Left cardiac atrium (tissue), 4 donors: Measurements from ENCODE around the gene VARS1. TPM values are rescaled to one million over a fixed set of nuclear protein-coding genes. Genes with fewer than 3 reads are reported as not detected.
A peak's percentile ranks its signal among the peaks of the same experiment; 100 is the strongest.

ENCODE experiments used
- ATAC-seq, 2 donors: fragments of 200-7000 bp; cut with Tn5 transposase; one replicate each; pipeline ENCODE4 v1.9.1; 2020; ENCODE audit warnings: mild to moderate bottlenecking in 2 of 2, moderate library complexity in 2 of 2
- DNase-seq: peaks from one replicate; pipeline ENCODE4 v3.0.0-alpha.2; 2020
- intact Hi-C, 2 donors: fragments of 100-400 bp; cut with DNase I; formaldehyde crosslinking; loops; one replicate each; pipeline versions ENCODE4 v1.14.1 to v1.15.1; 2022 to 2023
- total RNA-seq, 2 donors: library from RNA; stranded (reverse); fragmentation: NEBNext Ultra II Directional; extraction: Animal tissue kit (Norgen Biotek cat#: 25700); gene quantifications; one replicate each; pipeline ENCODE4 v1.2.1, GENCODE V29; 2021
- donor health status: DM: no; HTN: yes; CAD: no.
- donor health status: DM: no; HTN: yes; CAD: no; lungs with severe emphysema.
- donor health status: DM: yes; HTN: yes; CAD: no.
- donor health status: Dilated cardiomyopathy.

The VARS1 gene
- total RNA-seq, 2 donors from 2014 or later = 24.8 to 39.3 TPM

DNA sequence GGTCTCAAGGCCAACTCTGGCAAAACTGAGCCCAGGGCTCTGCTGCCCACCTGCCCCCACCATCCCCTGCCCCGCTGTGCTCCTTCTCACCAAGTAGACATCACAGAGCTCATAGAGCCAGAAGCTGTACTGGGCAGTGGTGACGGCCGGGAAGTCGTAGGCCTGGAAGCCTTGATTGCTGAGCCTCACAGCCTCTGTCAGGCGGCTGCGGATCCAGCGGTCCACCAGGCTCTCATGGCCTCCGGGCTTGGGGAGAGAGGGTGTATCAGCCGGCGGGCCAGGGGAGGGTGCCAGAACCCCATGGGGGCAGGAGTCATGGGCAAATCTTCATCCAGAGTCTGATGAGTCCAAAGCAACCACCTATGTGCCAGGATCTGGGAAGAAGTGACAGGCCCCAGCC is 15.6 kb downstream of the VARS1 start:
- ATAC-seq (no peak), DNase-seq (no peak)
- intact Hi-C loops = loop anchor here in 1 of 2 donors (5.0 kb wide), 1 partner anchor 52 kb away; no protein-coding TSS in a partner anchor

DNA sequence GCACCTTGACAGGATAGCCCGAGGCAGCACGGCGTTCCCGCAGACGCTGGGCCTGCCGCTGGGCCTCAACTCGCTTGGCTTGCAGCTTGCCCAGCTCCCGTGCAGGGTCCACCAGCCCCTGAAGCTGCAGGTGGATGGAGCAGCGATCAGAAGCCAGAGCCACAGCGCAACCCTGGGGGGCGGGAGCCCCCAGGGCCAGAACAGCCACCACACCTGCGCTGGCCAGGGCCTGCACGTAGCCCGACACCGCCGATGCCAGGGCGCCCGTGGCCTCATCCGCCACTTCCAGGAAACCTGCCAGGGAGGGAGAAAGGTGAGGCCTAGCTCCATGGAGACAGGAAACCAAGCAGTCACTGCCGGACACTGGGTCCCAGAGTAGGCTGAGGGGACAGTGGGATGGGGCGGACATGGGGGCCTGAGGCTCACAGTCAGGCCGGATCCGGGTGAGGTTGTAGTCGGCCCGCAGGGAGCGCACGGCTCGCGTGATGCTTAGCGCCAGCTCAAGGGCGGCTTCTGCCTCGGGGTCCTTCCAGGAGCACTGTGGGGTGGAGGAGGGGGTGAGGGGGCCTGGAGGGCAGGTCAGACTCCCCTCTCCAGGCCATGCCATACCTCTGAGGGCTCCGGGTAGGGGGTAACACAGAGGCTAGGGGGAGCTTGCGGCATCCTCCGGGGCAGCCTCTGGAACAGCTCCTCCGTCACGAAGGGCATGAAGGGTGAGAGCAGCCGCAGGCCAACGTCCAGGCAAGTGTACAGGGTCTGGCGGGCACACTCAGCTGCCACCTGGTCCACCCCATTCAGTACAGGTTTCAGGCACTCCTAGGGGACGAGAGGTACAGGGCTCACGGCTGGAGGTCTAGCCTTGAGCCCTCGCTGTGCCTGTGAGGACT is 16.3 kb downstream of the VARS1 start:
- DNase-seq (no peak), ATAC-seq (no peak)
- intact Hi-C loops = loop anchor here in 1 of 2 donors (5.0 kb wide), 1 partner anchor 53 kb away; no protein-coding TSS in a partner anchor

GRCh38 chr6:31778193-31778592 is 17.4 kb downstream of the VARS1 start:
- ATAC-seq = no peak
- DNase-seq = no peak
- intact Hi-C loops = loop anchor here in 1 of 2 donors (5.0 kb wide), 1 partner anchor 54 kb away; no protein-coding TSS in a partner anchor

DNA sequence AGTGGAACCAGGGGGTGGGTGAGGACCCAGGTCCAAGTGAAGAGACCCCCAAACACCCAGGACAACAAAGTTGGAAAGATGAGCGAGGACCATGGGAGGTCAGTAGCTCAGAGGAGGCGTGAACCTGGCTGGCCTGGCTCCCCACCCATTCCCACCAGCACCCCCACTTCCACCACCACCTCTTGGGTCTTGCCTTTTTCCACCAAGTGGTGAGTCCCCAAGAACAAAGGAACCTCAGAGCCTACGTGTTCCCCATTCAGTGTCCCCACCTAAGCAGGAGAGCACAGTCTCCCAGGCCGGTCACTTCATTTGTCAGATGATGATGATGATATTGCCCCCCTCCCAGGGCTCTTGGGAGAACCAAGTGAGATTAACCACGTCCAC is 17.9 kb downstream of the VARS1 start:
- DNase-seq (no peak), ATAC-seq (no peak)
- intact Hi-C loops = loop anchor here in 1 of 2 donors (5.0 kb wide), 1 partner anchor 55 kb away; no protein-coding TSS in a partner anchor

DNA sequence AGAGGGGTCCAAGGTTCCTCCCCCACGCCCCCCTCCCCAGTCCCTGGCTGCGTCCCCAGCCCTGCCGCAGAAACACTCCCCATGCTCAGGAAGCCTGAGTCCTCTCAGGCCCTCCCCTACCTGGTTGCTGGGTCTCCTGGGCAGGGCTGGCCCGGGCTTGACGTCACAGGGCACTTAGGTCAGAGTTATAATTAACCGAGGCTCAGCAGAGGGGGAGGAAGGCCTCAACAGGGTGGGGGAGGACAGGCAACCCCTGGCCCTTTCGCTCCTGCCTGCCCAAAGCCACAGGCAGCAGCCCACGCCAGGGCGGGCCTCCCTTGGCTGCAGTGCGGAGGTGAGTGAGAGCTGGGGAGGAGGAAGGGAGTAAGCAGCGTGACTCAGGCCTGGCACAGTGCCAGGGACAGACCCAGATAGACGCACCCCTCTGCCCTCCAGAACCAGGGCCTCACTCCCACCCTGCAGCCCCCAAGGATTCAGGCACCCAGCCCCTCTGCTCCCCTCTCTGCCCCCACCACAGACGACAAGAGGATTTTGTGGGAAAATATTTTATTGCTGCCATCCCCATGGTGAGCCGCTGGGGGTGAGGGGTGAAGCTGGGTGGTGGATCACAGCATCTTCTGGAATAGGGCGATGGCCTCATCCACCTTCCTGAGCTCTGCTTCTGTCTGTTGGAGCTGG is 18.4 kb downstream of the VARS1 start, which contains the start of gene VWA7:
TSS of gene VWA7 (minus strand) at position 340 of the 678 bp plus-strand sequence. CDS start 549 bp downstream, outside the sequence.
- DNase-seq = peak; percentile 83
- intact Hi-C loops = loop anchor here in 1 of 2 donors (5.0 kb wide), 1 partner anchor 55 kb away; no protein-coding TSS in a partner anchor
- ATAC-seq = peak; percentile 77 to 91

GRCh38 chr6:31776485-31776988 is 19.0 kb downstream of the VARS1 start:
- ATAC-seq = peak; percentile 3 to 14
- intact Hi-C loops = loop anchor here in 1 of 2 donors (5.0 kb wide), 1 partner anchor 56 kb away; no protein-coding TSS in a partner anchor
- DNase-seq = no peak

- DNase-seq (no peak), ATAC-seq (no peak)
- intact Hi-C loops = loop anchor here in 1 of 2 donors (5.0 kb wide), 1 partner anchor 56 kb away; no protein-coding TSS in a partner anchor
Observed at GRCh38 chr6:31775633-31776484, 19.7 kb downstream of the VARS1 start.

DNA sequence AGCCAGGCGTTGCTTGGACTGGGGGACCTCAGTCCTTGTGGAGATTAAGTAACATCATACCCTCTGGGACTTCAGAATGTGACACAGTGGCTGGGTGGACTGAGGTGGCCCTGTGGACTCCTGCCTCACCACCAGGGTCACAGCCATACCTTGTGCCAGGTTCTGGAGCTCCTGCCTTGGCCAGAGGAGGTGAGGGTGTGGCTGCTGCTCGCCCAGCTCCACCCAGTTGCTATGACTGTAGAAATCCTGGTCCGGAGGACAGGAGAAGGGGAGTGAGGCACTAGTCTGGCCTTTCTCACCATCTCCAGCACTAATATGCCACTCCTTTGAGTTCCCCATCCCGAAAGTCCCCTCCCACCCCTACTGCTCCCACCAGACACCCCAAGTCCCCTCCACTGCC is 20.4 kb downstream of the VARS1 start:
- ATAC-seq = peak in 1 of 2 donors; percentile 19
- intact Hi-C loops = loop anchor here in 1 of 2 donors (5.0 kb wide), 1 partner anchor 57 kb away; no protein-coding TSS in a partner anchor
- DNase-seq = no peak

DNA sequence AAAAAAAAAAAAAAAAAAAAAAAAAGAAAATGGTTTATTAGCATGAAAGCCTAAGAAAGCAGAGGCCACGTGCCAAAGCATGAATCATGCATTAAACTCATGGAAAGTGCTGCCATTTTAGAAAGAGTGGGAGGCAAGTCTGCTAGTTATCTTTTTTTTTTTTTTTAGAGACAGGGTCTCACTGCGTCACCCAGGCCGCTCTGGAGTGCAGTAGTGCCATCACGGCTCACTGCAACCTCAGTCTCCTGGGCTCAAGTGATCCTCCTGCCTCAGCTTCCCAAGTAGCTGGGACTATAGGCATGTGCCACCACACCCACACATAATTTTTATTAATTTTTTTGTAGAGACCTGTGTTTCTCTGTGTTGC is 23.6 kb downstream of the VARS1 start:
- DNase-seq (no peak), ATAC-seq (no peak)
- intact Hi-C loops = no loop called here

DNA sequence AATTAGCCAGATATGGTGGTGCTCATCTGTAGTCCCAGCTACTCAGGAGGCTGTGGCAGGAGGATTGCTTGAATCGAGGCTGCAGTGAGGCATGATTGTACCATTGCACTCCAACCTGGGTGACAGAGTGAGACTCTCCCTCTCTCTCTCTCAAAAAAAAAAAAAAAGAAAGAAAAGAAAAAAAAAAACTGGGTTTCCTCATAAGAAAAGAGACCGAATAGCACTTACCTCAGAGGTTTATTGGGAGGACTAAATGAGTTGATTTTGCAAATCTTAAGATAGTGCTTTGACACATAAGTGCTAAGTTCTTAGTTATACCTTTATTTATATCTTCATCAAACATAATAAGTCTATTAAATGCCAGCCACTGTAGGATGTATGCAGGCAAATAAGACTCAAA is 24.7 kb downstream of the VARS1 start:
- intact Hi-C loops = no loop called here
- ATAC-seq = no peak
- no peak for DNase-seq

- ATAC-seq (peak; percentile 62 to 64), DNase-seq (peak; percentile 57)
- intact Hi-C loops = no loop called here
Observed at GRCh38 chr6:31769684-31770371, 25.7 kb downstream of the VARS1 start.

DNA sequence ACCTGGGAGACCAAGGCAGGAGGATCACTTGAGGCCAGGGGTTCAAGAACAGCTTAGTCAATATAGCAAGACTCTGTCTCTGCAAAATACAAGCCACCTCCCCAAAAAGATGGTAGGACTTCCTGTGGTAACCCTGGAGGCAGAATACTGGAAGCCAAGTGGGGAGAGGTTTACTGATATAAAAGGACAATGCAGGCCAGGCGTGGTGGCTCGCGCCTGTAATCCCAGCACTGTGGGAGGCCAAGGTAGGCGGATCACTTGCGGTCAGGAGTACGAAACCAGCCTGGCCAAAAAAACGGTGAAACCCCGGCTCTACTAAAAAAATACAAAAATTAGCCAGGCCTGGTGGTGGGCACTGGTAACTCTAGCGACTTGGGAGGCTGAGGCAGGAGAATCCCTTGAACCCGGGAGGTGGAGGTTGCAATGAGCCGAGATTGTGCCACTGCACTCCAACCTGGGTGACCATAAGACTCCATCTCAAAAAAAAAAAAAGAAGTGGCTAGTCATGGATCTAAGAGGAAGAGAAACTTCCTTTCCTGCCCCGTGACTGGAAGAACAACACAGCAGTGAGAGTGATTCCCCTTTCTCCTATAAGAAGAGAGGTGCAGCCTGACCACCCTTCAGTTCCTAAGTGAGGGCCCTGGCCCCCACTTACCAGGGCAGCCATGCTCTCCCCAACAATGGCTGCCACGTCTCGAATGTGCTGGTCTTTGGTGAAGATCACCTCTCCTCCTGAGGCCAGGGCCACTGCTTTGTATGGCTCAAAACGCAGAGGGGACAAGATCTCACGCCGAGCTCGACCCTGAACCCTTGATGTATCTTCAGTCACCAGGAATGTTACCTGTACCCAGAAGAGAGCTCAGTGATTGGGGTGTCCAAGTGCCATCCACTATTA is 26.9 kb downstream of the VARS1 start:
- intact Hi-C loops = no loop called here
- DNase-seq (no peak), ATAC-seq (peak in 1 of 2 donors; percentile 28)

GRCh38 chr6:31767096-31767645 is 28.4 kb downstream of the VARS1 start:
- DNase-seq (no peak), ATAC-seq (no peak)
- intact Hi-C loops = no loop called here

- DNase-seq = no peak
- intact Hi-C loops = no loop called here
- peak; percentile 42 to 66 for ATAC-seq
Observed at GRCh38 chr6:31765910-31766794, 29.4 kb downstream of the VARS1 start.

DNA sequence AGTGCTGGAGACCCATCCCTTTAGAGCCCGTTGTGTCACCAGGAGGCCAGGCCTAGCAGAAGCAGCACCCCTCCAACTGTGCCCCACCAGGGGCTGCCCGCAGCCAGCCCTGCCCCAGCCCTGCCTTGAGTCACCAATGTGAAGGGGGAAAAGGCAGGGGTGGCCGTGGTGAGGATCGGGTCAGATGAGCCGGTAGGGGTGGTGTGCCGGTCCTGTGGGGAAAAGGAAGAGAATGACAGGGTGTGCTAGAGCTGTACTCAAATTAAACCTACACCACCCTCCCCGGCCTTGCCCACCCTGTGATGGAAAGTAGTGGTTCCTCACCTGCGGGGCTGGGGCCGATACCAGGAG is 30.0 kb downstream of the VARS1 start:
- ATAC-seq (no peak), DNase-seq (no peak)
- intact Hi-C loops = no loop called here

DNA sequence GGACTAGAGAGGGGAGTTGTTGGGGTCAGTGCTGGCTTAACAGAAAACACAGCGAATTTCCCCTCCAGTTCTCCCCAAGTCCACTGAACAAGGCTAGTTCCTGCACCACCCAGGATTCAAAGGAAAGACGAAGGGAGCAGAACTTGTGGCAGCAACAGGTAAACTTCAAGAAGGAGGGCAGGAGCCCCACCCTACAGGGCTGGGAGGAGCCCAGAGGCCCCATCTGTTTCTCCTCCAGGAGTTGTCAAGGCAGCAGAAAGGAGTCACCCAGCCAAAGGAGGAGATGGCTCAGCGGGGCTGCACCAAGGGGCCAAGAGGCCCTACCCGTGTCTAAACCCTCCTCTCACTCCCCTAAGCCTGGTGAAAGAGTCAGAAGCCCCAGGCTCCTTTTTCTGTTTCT is 31.4 kb downstream of the VARS1 start:
- ATAC-seq (no peak), DNase-seq (no peak)
- intact Hi-C loops = no loop called here
